A549 (cell line): Measurements from ENCODE around the gene IPMK.
"Not testable (repeated sequence)": the region's sequence is repeated elsewhere in the genome, so short reads cannot be mapped to it uniquely, and the experiment has no call there.

Experiments used
- BHLHE40 ChIP-seq: IDR thresholded peaks from 2 replicates; pipeline ENCODE4 v1.6.1; 2012; ENCODE audit warnings: low read depth, low read length, inconsistent platforms
- CBX8 ChIP-seq: fragments of 200-600 bp; sonication (generic); IDR thresholded peaks from 2 replicates; pipeline ENCODE4 v1.6.1; 2016
- CEBPB ChIP-seq, 2 experiments: fragments of >200 bp in 1 of 2; sonication (Bioruptor Twin) in 1 of 2; formaldehyde crosslinking in 1 of 2; IDR thresholded peaks; 2 replicates each; pipeline ENCODE4 v1.6.1; 2012 to 2016
- CTCF ChIP-seq: fragments of >200 bp; sonication (Bioruptor Twin); formaldehyde crosslinking; IDR thresholded peaks from 3 replicates; pipeline ENCODE4 v1.5.1; 2016
- E2F6 ChIP-seq: IDR thresholded peaks from 2 replicates; pipeline ENCODE4 v1.6.1; 2012; ENCODE audit warnings: low read depth, borderline replicate concordance
- HMGXB4 ChIP-seq: fragments of 250-450 bp; sonication (Bioruptor Pico); IDR thresholded peaks from 2 replicates; pipeline ENCODE4 v1.5.0; 2021; ENCODE audit warnings: mild to moderate bottlenecking, moderate library complexity, borderline replicate concordance
- JUN ChIP-seq, 2 experiments: fragments of >200 bp; sonication (Bioruptor Twin); formaldehyde crosslinking; IDR thresholded peaks; 2 replicates in 1 of 2; 3 replicates in 1 of 2; pipeline ENCODE4 v1.6.1; 2016 to 2017
- KDM1A ChIP-seq: fragments of 200-600 bp; sonication (generic); IDR thresholded peaks from 2 replicates; pipeline ENCODE4 v1.6.1; 2016; ENCODE audit warnings: low read depth, mild to moderate bottlenecking
- MAX ChIP-seq: IDR thresholded peaks from 2 replicates; pipeline ENCODE4 v1.6.1; 2012
- MAZ ChIP-seq: fragments of 150-350 bp; IDR thresholded peaks from 2 replicates; pipeline ENCODE4 v1.6.1; 2014; ENCODE audit warnings: antibody characterized with exemption, low read depth, low read length, borderline replicate concordance
- PHF8 ChIP-seq: fragments of 200-600 bp; sonication (generic); IDR thresholded peaks from 2 replicates; pipeline ENCODE4 v1.6.1; 2016; ENCODE audit warnings: low read depth, mild to moderate bottlenecking, antibody characterized with exemption, moderate library complexity, borderline replicate concordance
- REST ChIP-seq: fragments of 200-600 bp; sonication (generic); IDR thresholded peaks from 2 replicates; pipeline ENCODE4 v1.6.1; 2016; ENCODE audit warnings: antibody characterized with exemption, mild to moderate bottlenecking, moderate library complexity

- TF ChIP-seq MAZ; CTCF; REST; CEBPB (IDR thresholded peaks at IDR 0.05); HMGXB4 (CRISPR knock-in tag); KDM1A; MAX; JUN (IDR thresholded peaks at IDR 0.05); E2F6; PHF8; CBX8; BHLHE40: not testable (repeated sequence)
These were observed 23.0 kb downstream of the IPMK start for GRCh38 chr10:58244666-58245065.
